Activated T-cell treated with anti-CD3 and anti-CD28 coated beads, Interleukin-2, amount 50 U/mL, for 1 hour (primary cell): ENCODE measurements around the gene ALAS1.

Experiments used
- DNase-seq: peaks from one replicate; pipeline ENCODE4 v3.0.0-alpha.2; 2020

The ALAS1 gene

DNA sequence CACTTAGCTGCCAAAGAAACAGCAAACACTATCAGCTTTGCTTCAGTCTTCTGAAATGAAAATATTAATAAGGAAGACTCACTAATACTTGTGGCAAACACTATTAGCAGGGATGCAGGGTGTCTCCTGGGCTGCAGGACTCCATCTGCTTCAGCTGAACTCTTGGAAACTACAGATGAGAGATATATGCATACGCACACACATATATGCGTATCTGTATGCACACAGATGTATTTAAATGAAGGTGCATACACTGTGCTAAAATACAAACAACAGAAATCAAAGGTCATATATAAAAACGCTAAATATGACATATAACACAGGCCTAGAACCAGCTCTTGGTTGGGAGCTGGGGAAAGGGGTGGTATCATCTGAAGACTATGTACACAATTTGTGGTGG, 58.2 kb downstream of the ALAS1 start:
- no peak for DNase-seq

DNA sequence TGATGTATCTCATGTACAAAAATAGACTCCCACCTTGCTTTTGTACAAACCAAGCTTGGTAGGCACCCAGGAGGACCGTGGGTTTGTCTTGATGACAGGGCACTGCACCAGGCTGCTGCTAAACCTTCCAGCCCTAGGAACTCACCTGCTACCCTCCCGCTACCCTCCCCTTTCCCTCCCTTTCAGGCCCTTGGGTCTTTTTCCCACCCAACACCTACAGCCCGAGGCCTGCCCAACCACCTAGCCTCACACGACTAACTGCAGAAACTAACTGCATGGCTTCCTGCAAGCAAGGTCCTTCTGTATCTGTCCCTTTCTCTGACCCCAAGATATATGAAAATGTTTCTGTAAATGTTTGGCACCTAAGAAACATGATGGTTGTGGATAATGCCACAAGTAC, 58.7 kb downstream of the ALAS1 start:
- no peak for DNase-seq

DNA sequence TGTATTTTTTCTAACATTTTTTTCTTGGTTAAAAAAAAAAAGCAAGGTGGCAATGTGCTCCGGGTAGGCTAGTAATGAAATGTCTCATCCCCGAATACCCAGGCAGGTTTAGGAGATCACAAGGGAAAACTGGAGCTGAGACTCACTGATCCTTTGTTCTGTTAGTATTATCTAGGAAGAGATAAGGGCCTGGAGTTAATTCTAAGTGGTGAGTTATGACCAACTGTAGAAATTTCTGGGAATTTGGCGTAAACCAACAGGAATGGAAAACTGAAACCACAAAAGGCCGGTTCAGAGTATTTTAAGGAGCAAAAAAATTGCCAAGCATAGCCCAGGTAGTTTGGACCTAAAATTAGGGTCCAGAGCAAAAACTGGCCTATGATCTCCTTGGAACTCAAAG, 60.0 kb downstream of the ALAS1 start:
- DNase-seq: no peak

DNA sequence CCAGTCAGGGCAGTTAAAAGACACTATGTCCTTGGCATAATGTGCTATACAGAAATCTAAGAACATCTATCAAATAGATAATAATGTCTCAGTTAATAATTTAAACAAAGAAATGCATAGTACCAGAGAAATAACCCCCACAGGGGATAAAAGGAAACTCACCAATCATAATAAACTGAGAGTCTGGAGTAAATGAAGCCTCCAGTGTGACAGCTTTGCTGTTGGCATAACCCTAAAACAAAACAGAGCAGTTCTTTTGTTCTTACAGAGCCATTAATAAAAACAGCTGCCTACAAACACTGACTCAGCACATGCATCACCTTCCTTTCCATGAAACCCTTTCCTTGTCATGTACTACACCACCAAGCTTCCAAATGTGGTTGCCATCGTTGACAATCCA, 61.1 kb downstream of the ALAS1 start:
- DNase-seq: no peak

DNA sequence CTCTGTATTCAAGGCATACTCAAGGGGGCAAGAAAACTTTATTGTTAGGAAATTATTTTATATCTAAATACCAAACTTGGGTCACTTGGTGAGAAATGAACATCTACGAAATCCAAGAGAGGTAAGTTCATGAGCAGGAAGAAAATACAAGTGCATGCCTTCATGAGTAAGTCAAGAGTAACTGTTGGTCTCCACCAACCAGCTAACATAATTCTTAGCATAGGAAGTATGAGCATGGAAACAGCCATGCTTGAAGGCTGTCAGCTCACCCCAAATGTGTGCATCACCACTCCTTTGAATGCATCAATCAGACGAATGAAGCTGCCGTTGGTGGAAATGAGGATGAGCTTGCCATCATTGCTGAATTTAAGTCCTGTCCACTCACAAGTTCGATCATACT, 61.5 kb downstream of the ALAS1 start:
- no peak for DNase-seq

DNA sequence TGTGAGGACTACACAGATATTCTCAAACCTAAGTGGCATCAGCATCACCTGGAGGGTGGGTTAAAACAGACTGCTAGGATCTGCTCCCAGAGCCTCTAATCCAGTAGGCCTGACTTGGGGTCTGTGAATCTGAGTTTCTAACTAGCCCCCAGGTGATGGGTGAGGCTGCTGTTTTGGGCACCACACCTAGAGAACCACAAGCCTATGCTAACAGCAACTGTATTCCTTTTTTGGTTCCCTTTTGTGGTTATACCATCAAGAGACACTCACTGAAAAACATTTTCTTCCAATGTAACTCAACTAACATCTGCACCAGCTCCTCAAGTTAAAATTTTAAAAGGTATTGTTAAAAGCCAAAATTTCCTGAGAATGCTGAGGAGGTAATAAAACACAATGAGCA, 64.5 kb downstream of the ALAS1 start:
- no peak for DNase-seq
